ENCODE results near the gene ARNT2. TPM values are rescaled to one million over a fixed set of nuclear protein-coding genes. Genes with fewer than 3 reads are reported as not detected.

ARNT2 gene
- total RNA-seq, 1 donor from 2014 or later = 3.6 TPM

- H3K4me1 ChIP-seq = no peaks in the 10 kb centered on the region
- peaks cover 14% of the 10 kb centered on the region for H3K27me3 ChIP-seq (ENCODE audit: low read depth)
- no peak overlapping the region for H3K27ac ChIP-seq (replicated peaks)
- H3K4me3 ChIP-seq = no peak overlapping the region
- no peaks in the 10 kb centered on the region for H3K36me3 ChIP-seq
- TF ChIP-seq CTCF (IDR thresholded peaks at IDR 0.05; ENCODE audit: borderline replicate concordance) = no peak
- H3K9me3 ChIP-seq (replicated peaks) = no peaks in the 10 kb centered on the region
- no peak for DNase-seq
- intact Hi-C loops (cut with micrococcal nuclease) = no loop called here
Observed at GRCh38 chr15:80433836-80434235, 29.7 kb downstream of the ARNT2 start.

- intact Hi-C loops (cut with micrococcal nuclease) = no loop called here
- no peak for TF ChIP-seq CTCF (IDR thresholded peaks at IDR 0.05; ENCODE audit: borderline replicate concordance)
- Histone ChIP-seq H3K36me3 (no peaks in the 10 kb centered on the region), H3K9me3 (replicated peaks) (no peaks in the 10 kb centered on the region), H3K4me1 (no peaks in the 10 kb centered on the region), H3K27ac (replicated peaks) (no peak overlapping the region), H3K4me3 (no peak overlapping the region), H3K27me3 (ENCODE audit: low read depth) (peaks cover 14% of the 10 kb centered on the region)
- DNase-seq = no peak
Observed at GRCh38 chr15:80434926-80435720, 30.9 kb downstream of the ARNT2 start.

- Histone ChIP-seq H3K4me1 (no peaks in the 10 kb centered on the region), H3K4me3 (no peak overlapping the region), H3K27ac (replicated peaks) (no peak overlapping the region), H3K9me3 (replicated peaks) (no peaks in the 10 kb centered on the region), H3K36me3 (no peaks in the 10 kb centered on the region), H3K27me3 (ENCODE audit: low read depth) (peaks cover 27% of the 10 kb centered on the region)
- intact Hi-C loops (cut with micrococcal nuclease) = no loop called here
- DNase-seq = no peak
- TF ChIP-seq CTCF (IDR thresholded peaks at IDR 0.05; ENCODE audit: borderline replicate concordance) = no peak
Observed at GRCh38 chr15:80436511-80437307, 32.5 kb downstream of the ARNT2 start.

- no peak for DNase-seq
- H3K9me3 ChIP-seq (replicated peaks) = no peaks in the 10 kb centered on the region
- H3K4me3 ChIP-seq = no peak overlapping the region
- no peaks in the 10 kb centered on the region for H3K4me1 ChIP-seq
- peaks cover 34% of the 10 kb centered on the region for H3K27me3 ChIP-seq (ENCODE audit: low read depth)
- H3K36me3 ChIP-seq = no peaks in the 10 kb centered on the region
- no peak for TF ChIP-seq CTCF (IDR thresholded peaks at IDR 0.05; ENCODE audit: borderline replicate concordance)
- H3K27ac ChIP-seq (replicated peaks) = no peak overlapping the region
- intact Hi-C loops (cut with micrococcal nuclease) = no loop called here
Observed at GRCh38 chr15:80437334-80437891, 33.2 kb downstream of the ARNT2 start.

GRCh38 chr15:80439140-80439539 lies 35.0 kb downstream of the ARNT2 start:
- intact Hi-C loops (cut with micrococcal nuclease) = no loop called here
- TF ChIP-seq CTCF (IDR thresholded peaks at IDR 0.05; ENCODE audit: borderline replicate concordance) = no peak

More at GRCh38 chr15:80439140-80439539, 35.0 kb downstream of the ARNT2 start:
- Histone ChIP-seq H3K4me3 (no peak overlapping the region), H3K4me1 (no peaks in the 10 kb centered on the region), H3K27ac (replicated peaks) (no peak overlapping the region), H3K27me3 (ENCODE audit: low read depth) (peaks cover 45% of the 10 kb centered on the region), H3K9me3 (replicated peaks) (no peaks in the 10 kb centered on the region), H3K36me3 (no peaks in the 10 kb centered on the region)
- no peak for DNase-seq

All from left ventricle myocardium inferior (tissue), 1 donor.